OCI-LY1 (cell line): Measurements from ENCODE around the gene GPLD1.

ENCODE experiments used
- H2AFZ ChIP-seq: fragments of 200-600 bp; sonication (generic), shearing (Covaris generic); 2 replicates; pipeline ENCODE4 v1.6.0; 2014; ENCODE audit warnings: antibody characterized with exemption, mild to moderate bottlenecking, low read length
- H3F3A ChIP-seq: fragments of 200-600 bp; sonication (generic), shearing (Covaris generic); 2 replicates; pipeline ENCODE4 v1.6.0; 2014; ENCODE audit warnings: mild to moderate bottlenecking, antibody characterized with exemption, low read length, moderate library complexity; ENCODE audit not compliant: insufficient read depth
- H3K27ac ChIP-seq: fragments of 200-600 bp; sonication (generic); 2 replicates; pipeline ENCODE4 v1.5.1; 2014; ENCODE audit warnings: low read length, mixed run types, mild to moderate bottlenecking, low read depth; ENCODE audit not compliant: poor library complexity, severe bottlenecking
- H3K27me3 ChIP-seq: fragments of 200-600 bp; sonication (generic); 2 replicates; pipeline ENCODE4 v1.6.0; 2014; ENCODE audit warnings: antibody characterized with exemption, mild to moderate bottlenecking, low read length, moderate library complexity; ENCODE audit not compliant: insufficient read depth
- H3K36me3 ChIP-seq: fragments of 200-600 bp; sonication (generic); 2 replicates; pipeline ENCODE4 v1.6.1; 2014; ENCODE audit warnings: mild to moderate bottlenecking, antibody characterized with exemption, low read length, moderate library complexity, mixed read lengths; ENCODE audit not compliant: insufficient read depth
- H3K4me1 ChIP-seq: fragments of 200-600 bp; sonication (generic); 2 replicates; pipeline ENCODE4 v1.5.1; 2014; ENCODE audit warnings: mild to moderate bottlenecking, low read length, moderate library complexity; ENCODE audit not compliant: insufficient read depth, severe bottlenecking
- H3K4me2 ChIP-seq: fragments of 200-600 bp; sonication (generic), shearing (Covaris generic); 2 replicates; pipeline ENCODE4 v1.6.1; 2014; ENCODE audit warnings: low read length
- H3K4me3 ChIP-seq: fragments of 200-600 bp; sonication (generic); 2 replicates; pipeline ENCODE4 v1.5.1; 2014; ENCODE audit warnings: low read length, low read depth, mild to moderate bottlenecking, mixed read lengths; ENCODE audit not compliant: poor library complexity, severe bottlenecking
- H3K79me2 ChIP-seq: fragments of 200-600 bp; shearing (Covaris generic); 2 replicates; pipeline ENCODE4 v1.6.1; 2016; ENCODE audit warnings: mixed run types, low read length, mixed read lengths; ENCODE audit not compliant: insufficient read depth
- H3K9ac ChIP-seq: fragments of 200-600 bp; sonication (generic), shearing (Covaris generic); 2 replicates; pipeline ENCODE4 v1.6.1; 2014; ENCODE audit warnings: mild to moderate bottlenecking, low read length, mixed read lengths
- H3K9me2 ChIP-seq: fragments of 200-600 bp; sonication (generic), shearing (Covaris generic); 2 replicates; pipeline ENCODE4 v1.6.1; 2014; ENCODE audit warnings: low read depth, mild to moderate bottlenecking, low read length, mixed read lengths
- H3K9me3 ChIP-seq: fragments of 200-600 bp; shearing (Covaris generic); 2 replicates; pipeline ENCODE4 v1.6.1; 2014; ENCODE audit warnings: low read length, mixed read lengths
- H4K20me1 ChIP-seq: fragments of 200-600 bp; sonication (generic), shearing (Covaris generic); 2 replicates; pipeline ENCODE4 v1.6.0; 2016; ENCODE audit warnings: mild to moderate bottlenecking, low read length; ENCODE audit not compliant: insufficient read depth
- CTCF ChIP-seq: fragments of 200-600 bp; sonication (generic), shearing (Covaris generic); IDR thresholded peaks from 2 replicates; pipeline ENCODE4 v1.5.1; 2017; ENCODE audit warnings: mild to moderate bottlenecking, antibody characterized with exemption, low read length, moderate library complexity, mixed read lengths
- EZH2 ChIP-seq: fragments of 200-600 bp; sonication (generic), shearing (Covaris generic); IDR thresholded peaks from 2 replicates; pipeline ENCODE4 v1.8.0; 2017; ENCODE audit warnings: borderline replicate concordance, mixed run types, mild to moderate bottlenecking, antibody characterized with exemption, low read length, moderate library complexity, mixed read lengths

GPLD1 gene

GRCh38 chr6:24472181-24472580 is 17.2 kb downstream of the GPLD1 start:
- H3K4me2 ChIP-seq: no peak overlapping the region
- no peaks in the 10 kb centered on the region for H3K9me3 ChIP-seq
- no peaks in the 10 kb centered on the region for H3K79me2 ChIP-seq
- H3K36me3 ChIP-seq: peaks cover 16% of the 10 kb centered on the region
- H3K4me1 ChIP-seq: no peaks in the 10 kb centered on the region
- TF ChIP-seq CTCF (no peak), EZH2 (no peak)
- no peaks in the 10 kb centered on the region for H3K27me3 ChIP-seq
- H3K27ac ChIP-seq: no peak overlapping the region
- H3K9ac ChIP-seq: no peak overlapping the region
- no peaks in the 10 kb centered on the region for H3F3A ChIP-seq
- H2AFZ ChIP-seq: no peak overlapping the region
- H4K20me1 ChIP-seq: no peaks in the 10 kb centered on the region
- no peak overlapping the region for H3K4me3 ChIP-seq
- no peaks in the 10 kb centered on the region for H3K9me2 ChIP-seq

DNA sequence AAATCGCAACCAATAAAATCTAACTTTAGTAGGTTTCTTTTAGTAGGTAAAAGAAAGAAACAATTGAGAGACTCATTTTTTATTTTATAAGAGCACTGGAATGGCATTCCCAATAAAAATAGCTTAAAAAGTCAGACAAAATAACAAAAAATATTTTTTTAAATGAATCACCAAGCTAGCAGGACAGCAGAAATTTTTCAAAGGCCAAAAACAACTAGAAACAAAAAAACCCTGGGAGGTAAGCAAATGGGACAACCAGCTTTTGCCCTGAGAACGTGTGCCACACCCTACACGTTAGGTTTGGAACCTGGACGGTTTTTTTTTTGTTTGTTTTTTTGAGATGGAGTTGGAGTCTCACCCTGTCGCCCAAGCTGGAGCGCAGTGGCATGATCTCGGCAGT is 19.6 kb downstream of the GPLD1 start:
- no peak overlapping the region for H3K4me3 ChIP-seq
- H3K27me3 ChIP-seq: no peaks in the 10 kb centered on the region
- no peak overlapping the region for H3K4me2 ChIP-seq
- H3K9me2 ChIP-seq: no peaks in the 10 kb centered on the region
- no peak overlapping the region for H2AFZ ChIP-seq
- TF ChIP-seq CTCF: no peak
- no peak for TF ChIP-seq EZH2
- H3K4me1 ChIP-seq: no peaks in the 10 kb centered on the region
- no peaks in the 10 kb centered on the region for H3K79me2 ChIP-seq
- no peaks in the 10 kb centered on the region for H3K9me3 ChIP-seq
- H3K36me3 ChIP-seq: peaks cover 24% of the 10 kb centered on the region
- no peak overlapping the region for H3K27ac ChIP-seq
- H3K9ac ChIP-seq: no peak overlapping the region
- H3F3A ChIP-seq: no peaks in the 10 kb centered on the region
- no peaks in the 10 kb centered on the region for H4K20me1 ChIP-seq

DNA sequence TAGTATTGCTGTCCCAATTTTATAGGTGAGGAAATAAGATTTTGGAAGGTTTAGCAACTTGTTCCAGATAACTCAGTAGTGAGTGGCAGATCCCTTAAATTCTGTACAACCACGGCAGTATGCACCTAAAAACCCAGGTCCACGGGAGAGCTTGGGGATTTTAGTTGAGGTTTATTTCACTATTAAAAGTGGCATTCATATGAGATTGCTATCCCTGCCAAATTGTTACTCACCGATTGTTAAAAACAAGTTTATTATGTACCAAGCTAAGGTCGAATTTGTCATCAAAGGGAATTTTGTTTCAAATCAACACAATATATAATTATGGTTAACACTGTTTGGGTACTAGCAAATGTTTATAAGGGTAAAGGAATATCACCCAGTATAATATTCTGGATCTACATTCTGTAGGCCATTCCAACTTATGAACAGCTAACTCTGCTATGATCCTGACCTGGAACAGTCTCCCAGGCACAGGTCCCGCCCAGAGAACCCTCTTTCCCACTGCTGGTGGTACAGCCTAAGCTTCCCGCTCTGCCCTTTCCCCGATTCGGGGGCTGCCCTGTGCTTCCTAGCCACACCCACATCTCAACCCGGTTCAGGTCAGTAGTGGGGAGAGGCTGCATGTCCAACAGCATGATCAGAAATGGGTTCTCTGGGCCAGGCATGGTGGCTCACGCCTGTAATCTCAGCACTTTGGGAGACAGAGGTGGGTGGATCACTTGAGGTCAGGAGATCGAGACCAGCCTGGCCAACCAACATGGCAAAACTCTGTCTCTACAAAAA is 24.9 kb downstream of the GPLD1 start:
- H3K27ac ChIP-seq: no peak overlapping the region
- no peaks in the 10 kb centered on the region for H3F3A ChIP-seq
- H3K4me2 ChIP-seq: no peak overlapping the region
- H3K9me3 ChIP-seq: no peaks in the 10 kb centered on the region
- no peaks in the 10 kb centered on the region for H3K9me2 ChIP-seq
- no peak for TF ChIP-seq EZH2
- no peak for TF ChIP-seq CTCF
- H3K79me2 ChIP-seq: no peaks in the 10 kb centered on the region
- no peaks in the 10 kb centered on the region for H3K4me1 ChIP-seq
- H2AFZ ChIP-seq: no peak overlapping the region
- H3K36me3 ChIP-seq: peaks cover 15% of the 10 kb centered on the region
- H3K27me3 ChIP-seq: no peaks in the 10 kb centered on the region
- no peak overlapping the region for H3K4me3 ChIP-seq
- H4K20me1 ChIP-seq: no peaks in the 10 kb centered on the region
- no peak overlapping the region for H3K9ac ChIP-seq
